Measurements from ENCODE around the gene SCFD2.

- no peak for TF ChIP-seq MYC (IDR thresholded peaks at IDR 0.05; ENCODE audit: low read depth, low read length)
- TF ChIP-seq, protein P1, sequence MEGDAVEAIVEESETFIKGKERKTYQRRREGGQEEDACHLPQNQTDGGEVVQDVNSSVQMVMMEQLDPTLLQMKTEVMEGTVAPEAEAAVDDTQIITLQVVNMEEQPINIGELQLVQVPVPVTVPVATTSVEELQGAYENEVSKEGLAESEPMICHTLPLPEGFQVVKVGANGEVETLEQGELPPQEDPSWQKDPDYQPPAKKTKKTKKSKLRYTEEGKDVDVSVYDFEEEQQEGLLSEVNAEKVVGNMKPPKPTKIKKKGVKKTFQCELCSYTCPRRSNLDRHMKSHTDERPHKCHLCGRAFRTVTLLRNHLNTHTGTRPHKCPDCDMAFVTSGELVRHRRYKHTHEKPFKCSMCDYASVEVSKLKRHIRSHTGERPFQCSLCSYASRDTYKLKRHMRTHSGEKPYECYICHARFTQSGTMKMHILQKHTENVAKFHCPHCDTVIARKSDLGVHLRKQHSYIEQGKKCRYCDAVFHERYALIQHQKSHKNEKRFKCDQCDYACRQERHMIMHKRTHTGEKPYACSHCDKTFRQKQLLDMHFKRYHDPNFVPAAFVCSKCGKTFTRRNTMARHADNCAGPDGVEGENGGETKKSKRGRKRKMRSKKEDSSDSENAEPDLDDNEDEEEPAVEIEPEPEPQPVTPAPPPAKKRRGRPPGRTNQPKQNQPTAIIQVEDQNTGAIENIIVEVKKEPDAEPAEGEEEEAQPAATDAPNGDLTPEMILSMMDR (IDR thresholded peaks at IDR 0.05; ENCODE audit: extremely low read depth in 1 of 2, insufficient read depth in 1 of 2, low read depth in 1 of 2, low read length in 2 of 2), result no peak
- no peak for TF ChIP-seq POLR2A (IDR thresholded peaks at IDR 0.05; ENCODE audit: low read depth, low read length)
- TF ChIP-seq MAX (IDR thresholded peaks at IDR 0.05; ENCODE audit: insufficient read depth, insufficient read length), result no peak
- no peak for TF ChIP-seq EZH2 (IDR thresholded peaks at IDR 0.05; ENCODE audit: borderline replicate concordance, low read depth, low read length, severe bottlenecking)
- TF ChIP-seq POLR2AphosphoS5 (IDR thresholded peaks at IDR 0.05; ENCODE audit: insufficient read depth, low read depth, low read length), result no peak
- TF ChIP-seq JUN (IDR thresholded peaks at IDR 0.05; ENCODE audit: borderline replicate concordance, insufficient read depth, insufficient read length, low read depth), result no peak
Measured at GRCh38 chr4:53314252-53314651, 51.6 kb downstream of the SCFD2 start.
